BLaER1 (cell line): ENCODE measurements around the gene FCHO1.

ENCODE experiments used
- H3K27ac ChIP-seq: shearing (Covaris generic); formaldehyde crosslinking; 2 replicates; pipeline ENCODE4 v1.8.1; 2022
- H3K27me3 ChIP-seq: shearing (Covaris generic); formaldehyde crosslinking; 2 replicates; pipeline ENCODE4 v1.8.1; 2022
- H3K36me3 ChIP-seq: shearing (Covaris generic); formaldehyde crosslinking; 2 replicates; pipeline ENCODE4 v1.8.1; 2022
- H3K4me1 ChIP-seq: shearing (Covaris generic); formaldehyde crosslinking; 2 replicates; pipeline ENCODE4 v1.8.1; 2022
- H3K4me2 ChIP-seq: shearing (Covaris generic); formaldehyde crosslinking; 2 replicates; pipeline ENCODE4 v1.8.1; 2022
- H3K4me3 ChIP-seq: shearing (Covaris generic); formaldehyde crosslinking; 2 replicates; pipeline ENCODE4 v1.8.1; 2022
- H3K9ac ChIP-seq: shearing (Covaris generic); formaldehyde crosslinking; 2 replicates; pipeline ENCODE4 v1.8.1; 2022
- H3K9me3 ChIP-seq: shearing (Covaris generic); formaldehyde crosslinking; 2 replicates; pipeline ENCODE4 v1.8.1; 2022
- H4K20me1 ChIP-seq: shearing (Covaris generic); formaldehyde crosslinking; 2 replicates; pipeline ENCODE4 v1.8.1; 2022
- Cebpa-rat ChIP-seq: shearing (Covaris generic); IDR thresholded peaks from 2 replicates; pipeline ENCODE4 v1.8.1; 2022

The FCHO1 gene

GRCh38 chr19:17751912-17752273 is 616 bp downstream of the FCHO1 start:
- peak overlapping the region; percentile 96 for H3K27ac ChIP-seq
- peaks cover 94% of the 10 kb centered on the region for H3K4me1 ChIP-seq
- peak overlapping the region; percentile 89 for H3K4me2 ChIP-seq
- H3K9ac ChIP-seq: peak overlapping the region; percentile 80
- H4K20me1 ChIP-seq: peaks cover 38% of the 10 kb centered on the region
- no peaks in the 10 kb centered on the region for H3K9me3 ChIP-seq
- H3K27me3 ChIP-seq: no peaks in the 10 kb centered on the region
- H3K36me3 ChIP-seq: peaks cover 15% of the 10 kb centered on the region
- H3K4me3 ChIP-seq: peak overlapping the region; percentile 63
- TF ChIP-seq Cebpa-rat: no peak

- Histone ChIP-seq H3K36me3 (peaks cover 26% of the 10 kb centered on the region), H3K27ac (peak overlapping the region; percentile 96), H3K4me2 (peak overlapping the region; percentile 89), H3K9ac (no peak overlapping the region), H3K27me3 (no peaks in the 10 kb centered on the region), H3K4me3 (peak overlapping the region; percentile 63; the same call in 1 of the 2 replicates), H3K4me1 (peaks cover 96% of the 10 kb centered on the region), H3K9me3 (no peaks in the 10 kb centered on the region), H4K20me1 (peaks cover 40% of the 10 kb centered on the region)
- TF ChIP-seq Cebpa-rat: no peak
Observed at GRCh38 chr19:17752865-17753639, 1.8 kb downstream of the FCHO1 start.

- Histone ChIP-seq H3K27ac (peak overlapping the region; percentile 52), H3K36me3 (peaks cover 35% of the 10 kb centered on the region), H3K9me3 (no peaks in the 10 kb centered on the region), H4K20me1 (peaks cover 48% of the 10 kb centered on the region), H3K27me3 (no peaks in the 10 kb centered on the region), H3K4me1 (peaks cover 94% of the 10 kb centered on the region), H3K4me3 (peak overlapping the region; percentile 18; the same call in 1 of the 2 replicates), H3K4me2 (peak overlapping the region; percentile 89), H3K9ac (no peak overlapping the region)
- no peak for TF ChIP-seq Cebpa-rat
Observed at GRCh38 chr19:17753976-17754375, 2.7 kb downstream of the FCHO1 start.

- Histone ChIP-seq H4K20me1 (peaks cover 49% of the 10 kb centered on the region), H3K4me1 (peaks cover 86% of the 10 kb centered on the region), H3K4me3 (peak overlapping the region; percentile 22; the same call in 1 of the 2 replicates), H3K36me3 (peaks cover 44% of the 10 kb centered on the region), H3K27me3 (no peaks in the 10 kb centered on the region), H3K4me2 (peak overlapping the region; percentile 89), H3K27ac (peak overlapping the region; percentile 52), H3K9ac (no peak overlapping the region), H3K9me3 (no peaks in the 10 kb centered on the region)
- no peak for TF ChIP-seq Cebpa-rat
Observed at GRCh38 chr19:17754634-17755442, 3.6 kb downstream of the FCHO1 start.

- H3K9me3 ChIP-seq: no peaks in the 10 kb centered on the region
- peaks cover 55% of the 10 kb centered on the region for H4K20me1 ChIP-seq
- H3K36me3 ChIP-seq: peaks cover 50% of the 10 kb centered on the region
- H3K27me3 ChIP-seq: no peaks in the 10 kb centered on the region
- peak overlapping the region; percentile 89 for H3K4me2 ChIP-seq
- H3K27ac ChIP-seq: peak overlapping the region; percentile 37; the same call in 1 of the 2 replicates
- H3K4me3 ChIP-seq: peak overlapping the region; percentile 22; the same call in 1 of the 2 replicates
- TF ChIP-seq Cebpa-rat: no peak
- H3K9ac ChIP-seq: no peak overlapping the region
- peaks cover 79% of the 10 kb centered on the region for H3K4me1 ChIP-seq
Observed at GRCh38 chr19:17755443-17755890, 4.2 kb downstream of the FCHO1 start.

- H4K20me1 ChIP-seq: peaks cover 62% of the 10 kb centered on the region
- peak overlapping the region; percentile 89 for H3K4me2 ChIP-seq
- no peak for TF ChIP-seq Cebpa-rat
- peaks cover 57% of the 10 kb centered on the region for H3K36me3 ChIP-seq
- H3K27ac ChIP-seq: peak overlapping the region; percentile 49; the same call in 1 of the 2 replicates
- no peaks in the 10 kb centered on the region for H3K9me3 ChIP-seq
- H3K9ac ChIP-seq: no peak overlapping the region
- H3K27me3 ChIP-seq: no peaks in the 10 kb centered on the region
- H3K4me1 ChIP-seq: peaks cover 73% of the 10 kb centered on the region
- H3K4me3 ChIP-seq: no peak overlapping the region
Observed at GRCh38 chr19:17755977-17756670, 4.8 kb downstream of the FCHO1 start.

GRCh38 chr19:17757125-17757524 is 5.8 kb downstream of the FCHO1 start:
- Histone ChIP-seq H3K27me3 (no peaks in the 10 kb centered on the region), H3K36me3 (peaks cover 65% of the 10 kb centered on the region), H4K20me1 (peaks cover 62% of the 10 kb centered on the region), H3K4me1 (peaks cover 63% of the 10 kb centered on the region), H3K9ac (no peak overlapping the region), H3K4me3 (no peak overlapping the region), H3K27ac (peak overlapping the region; percentile 49; the same call in 1 of the 2 replicates), H3K4me2 (peak overlapping the region; percentile 89), H3K9me3 (no peaks in the 10 kb centered on the region)
- no peak for TF ChIP-seq Cebpa-rat

GRCh38 chr19:17758515-17758914 is 7.2 kb downstream of the FCHO1 start:
- no peak for TF ChIP-seq Cebpa-rat
- no peaks in the 10 kb centered on the region for H3K9me3 ChIP-seq
- no peak overlapping the region for H3K9ac ChIP-seq
- H4K20me1 ChIP-seq: peaks cover 61% of the 10 kb centered on the region
- H3K27ac ChIP-seq: no peak overlapping the region
- no peaks in the 10 kb centered on the region for H3K27me3 ChIP-seq
- H3K36me3 ChIP-seq: peaks cover 79% of the 10 kb centered on the region
- peaks cover 49% of the 10 kb centered on the region for H3K4me1 ChIP-seq
- H3K4me2 ChIP-seq: no peak overlapping the region
- H3K4me3 ChIP-seq: no peak overlapping the region

GRCh38 chr19:17761148-17761547 is 9.9 kb downstream of the FCHO1 start:
- peaks cover 24% of the 10 kb centered on the region for H3K4me1 ChIP-seq
- no peaks in the 10 kb centered on the region for H3K9me3 ChIP-seq
- no peak overlapping the region for H3K9ac ChIP-seq
- no peak for TF ChIP-seq Cebpa-rat
- H4K20me1 ChIP-seq: peaks cover 41% of the 10 kb centered on the region
- H3K4me2 ChIP-seq: no peak overlapping the region
- no peak overlapping the region for H3K4me3 ChIP-seq
- peaks cover 92% of the 10 kb centered on the region for H3K36me3 ChIP-seq
- H3K27me3 ChIP-seq: no peaks in the 10 kb centered on the region
- H3K27ac ChIP-seq: no peak overlapping the region
